Measurements from ENCODE around the gene NCAM2. TPM values are rescaled to one million over a fixed set of nuclear protein-coding genes. Genes with fewer than 3 reads are reported as not detected.
A peak's percentile ranks its signal among the peaks of the same experiment; 100 is the strongest.

NCAM2 gene
- total RNA-seq, result not detected

DNA sequence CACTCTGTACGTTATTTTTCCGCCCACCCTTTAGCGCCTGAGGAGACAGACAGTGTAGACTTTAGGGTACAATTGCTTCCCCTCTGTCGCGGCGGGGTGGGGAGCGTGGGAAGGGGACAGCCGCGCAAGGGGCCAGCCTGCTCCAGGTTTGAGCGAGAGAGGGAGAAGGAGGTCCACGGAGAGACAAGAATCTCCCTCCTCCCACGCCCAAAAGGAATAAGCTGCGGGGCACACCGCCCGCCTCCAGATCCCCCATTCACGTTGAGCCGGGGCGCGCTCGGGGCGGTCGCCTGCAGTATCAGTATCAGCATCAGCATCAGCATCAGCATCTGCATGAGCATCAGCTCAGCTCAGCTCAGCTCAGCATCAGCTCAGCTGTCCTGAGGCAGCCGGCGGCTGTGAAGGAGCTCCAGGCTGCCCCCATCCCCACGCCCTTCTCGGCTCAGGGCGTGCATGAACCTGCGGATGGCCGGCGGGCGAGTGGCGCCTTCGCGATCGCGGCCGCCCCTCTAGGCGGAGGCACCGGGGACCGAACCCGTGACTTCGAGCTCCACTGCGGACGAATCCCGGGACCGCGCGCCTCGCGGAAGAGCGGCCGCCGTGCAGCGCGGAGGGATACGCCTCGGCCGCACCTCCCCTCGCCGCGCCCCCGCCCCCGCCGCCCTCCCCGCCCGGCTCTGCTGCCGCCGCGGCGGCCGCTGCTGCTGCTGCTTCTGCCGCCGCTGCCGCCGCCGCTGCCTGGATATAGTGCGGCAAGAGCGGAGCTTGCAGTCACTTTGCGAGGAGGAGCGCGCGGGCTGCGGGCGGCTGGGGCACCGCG is at the start of gene NCAM2:
Gene NCAM2 (plus strand): TSS at position 774 of the 820 bp plus-strand sequence.
- peak; percentile 71 for ATAC-seq

DNA sequence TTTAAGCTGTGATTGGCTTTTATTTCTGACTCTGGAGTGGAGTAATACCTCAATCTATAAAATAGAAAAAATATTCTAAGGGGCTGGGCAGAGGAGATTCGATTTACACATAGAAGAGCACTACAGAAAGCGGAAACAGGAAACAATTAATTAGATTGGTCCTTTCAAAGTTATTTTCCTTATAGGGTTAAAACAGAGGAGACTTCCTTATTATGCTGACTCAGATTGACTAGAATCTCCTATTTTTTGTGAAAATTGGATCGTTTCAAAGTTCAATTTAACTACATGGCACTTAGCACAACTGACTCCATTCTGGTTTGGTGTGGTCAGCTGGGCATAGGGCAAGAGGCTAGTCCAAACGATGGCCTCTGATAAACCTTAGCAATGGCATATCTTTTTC is 48.3 kb upstream of the NCAM2 start:
- no peak for ATAC-seq

DNA sequence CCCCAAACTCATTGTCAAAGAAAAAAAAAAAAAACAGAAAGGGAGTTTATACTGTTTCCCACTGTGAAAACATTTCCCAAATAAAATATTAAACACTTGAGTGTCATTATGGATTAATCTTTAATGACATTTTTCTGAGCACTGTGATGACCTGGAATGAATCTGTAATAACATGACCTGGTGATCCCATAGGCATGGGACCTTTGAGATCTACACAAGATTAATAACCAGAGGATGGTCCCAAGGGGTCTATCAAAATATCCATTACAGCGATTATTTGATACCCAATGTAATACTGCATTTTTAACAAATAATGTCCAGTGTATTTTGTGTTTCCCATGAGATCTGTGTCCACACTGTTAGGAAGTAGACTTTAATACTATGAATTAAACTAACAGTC is 32.4 kb upstream of the NCAM2 start:
- ATAC-seq, result no peak

DNA sequence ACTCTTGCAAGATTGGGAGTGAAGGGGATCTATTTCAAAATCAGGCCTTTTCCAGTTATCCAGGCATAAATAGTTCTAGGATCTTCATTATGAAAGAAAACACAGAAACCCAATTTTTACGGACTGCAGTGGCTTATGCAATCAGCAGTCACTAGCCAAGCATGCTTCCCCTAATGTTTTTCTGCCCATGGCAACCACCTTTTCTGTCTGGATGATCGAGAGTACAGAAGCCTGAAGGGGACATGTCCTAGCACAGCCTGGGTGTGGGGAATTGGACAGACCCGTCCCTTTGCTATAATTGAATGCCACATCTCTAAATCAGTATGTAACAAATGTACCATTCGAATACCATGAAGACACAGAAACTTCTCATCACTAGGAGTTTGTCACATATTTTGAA is 29.8 kb upstream of the NCAM2 start:
- ATAC-seq, result no peak

DNA sequence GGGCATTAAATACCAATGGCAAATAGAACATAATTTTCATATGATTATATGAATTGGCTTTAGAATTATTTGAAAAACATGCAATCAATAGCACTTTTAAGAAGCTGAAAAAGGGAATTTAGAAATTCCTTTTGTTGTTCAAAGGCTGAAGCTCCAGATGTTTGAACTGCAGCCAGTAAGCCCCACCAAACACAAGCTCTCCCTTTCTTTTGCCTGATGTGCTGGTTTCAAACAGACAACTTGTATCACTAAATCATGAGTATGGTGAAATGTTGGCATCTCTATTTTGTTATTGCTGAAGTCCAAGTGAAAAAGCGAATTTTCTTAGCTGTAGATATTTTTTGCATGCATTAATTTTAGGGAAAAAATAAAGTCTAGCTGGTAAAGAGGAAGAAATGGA is 27.5 kb upstream of the NCAM2 start:
- no peak for ATAC-seq

DNA sequence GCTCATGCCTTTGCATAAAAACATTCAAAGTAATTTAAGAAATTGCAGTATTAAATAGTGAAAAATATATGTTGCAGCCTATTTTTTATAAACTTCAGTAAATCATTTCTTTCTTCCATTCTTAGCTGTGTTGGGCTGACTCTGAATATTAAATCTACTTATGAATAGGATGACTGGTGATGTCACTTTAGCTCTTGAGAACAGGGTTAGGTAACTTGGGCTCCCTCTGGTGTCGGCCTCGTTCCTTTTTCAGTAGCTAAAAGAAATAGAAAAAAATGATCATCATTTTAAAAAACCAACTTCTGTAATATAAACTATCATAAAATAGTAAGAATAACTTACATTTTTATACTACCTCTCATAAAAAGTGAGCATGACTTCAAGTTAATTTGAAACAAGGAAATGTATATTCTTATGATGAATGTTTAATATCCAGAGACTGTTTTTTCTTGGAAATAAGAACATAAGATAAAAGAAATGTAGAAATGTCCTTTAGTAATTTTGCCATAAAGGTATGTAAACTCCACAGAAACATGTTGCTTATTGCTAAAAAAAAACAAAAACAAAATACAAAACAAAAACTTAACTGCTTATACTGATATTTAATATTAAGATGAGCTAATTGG is 26.8 kb upstream of the NCAM2 start:
- ATAC-seq, result no peak

DNA sequence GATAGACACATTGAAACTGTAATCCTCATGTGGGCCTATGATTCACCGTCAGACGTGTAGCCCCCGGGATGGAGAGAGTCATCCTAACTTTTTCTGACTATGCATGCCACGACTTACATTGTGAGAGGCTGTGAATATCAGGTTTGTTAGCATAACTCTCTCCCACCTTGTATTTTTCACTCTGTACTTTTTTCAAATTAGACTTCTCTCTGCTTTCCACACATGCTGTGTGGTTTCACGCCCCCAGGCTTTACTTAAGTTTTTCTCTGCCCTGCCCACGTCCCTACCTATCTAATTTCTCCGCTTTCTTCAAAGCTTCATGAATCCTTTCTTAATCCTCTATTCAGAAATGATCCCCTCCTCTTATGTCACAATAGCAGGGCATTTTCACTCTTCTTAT is 3.4 kb upstream of the NCAM2 start:
- no peak for ATAC-seq

DNA sequence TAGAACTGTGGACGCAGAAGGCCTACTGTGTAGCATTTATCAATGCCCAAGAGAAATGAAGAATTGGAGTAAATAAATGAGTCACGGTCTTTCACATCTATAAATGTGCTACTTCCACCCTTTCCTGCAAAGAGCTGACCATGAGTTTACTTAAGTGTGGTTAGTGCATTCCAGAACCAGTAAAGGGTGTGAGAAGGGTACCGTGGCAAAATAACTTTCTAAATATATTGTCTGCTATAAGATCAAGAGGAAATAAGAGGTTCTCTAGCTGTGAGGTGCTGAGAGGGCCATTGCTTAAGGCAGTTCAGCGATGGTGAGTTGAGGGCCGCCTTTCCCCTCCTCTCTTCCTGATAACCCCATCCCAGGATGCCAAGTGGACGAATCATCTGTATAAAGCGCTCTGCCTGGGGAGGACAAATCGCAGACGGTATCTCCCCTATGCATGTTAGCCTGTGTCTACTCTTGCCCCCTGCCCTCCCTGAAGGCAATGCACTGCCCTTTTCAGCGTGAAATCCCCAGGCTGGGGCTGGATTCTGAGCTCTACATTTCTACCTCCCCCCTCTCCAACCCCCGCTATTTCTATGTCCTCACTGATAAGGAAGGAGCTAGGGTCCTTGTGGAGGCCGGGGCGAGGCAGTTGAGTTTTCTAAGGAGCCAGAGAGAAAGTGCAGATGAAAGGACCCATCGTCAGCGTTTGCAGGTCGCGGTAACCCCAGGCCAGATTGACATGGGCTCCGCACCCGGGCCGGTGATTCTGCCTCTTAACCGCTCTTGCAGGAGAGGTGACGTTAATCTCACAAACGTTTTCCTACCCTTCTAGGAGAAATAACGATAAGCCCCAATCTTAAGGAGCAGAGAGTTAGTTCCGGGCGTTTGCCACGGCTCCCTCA is 1.5 kb upstream of the NCAM2 start:
- ATAC-seq, result no peak

DNA sequence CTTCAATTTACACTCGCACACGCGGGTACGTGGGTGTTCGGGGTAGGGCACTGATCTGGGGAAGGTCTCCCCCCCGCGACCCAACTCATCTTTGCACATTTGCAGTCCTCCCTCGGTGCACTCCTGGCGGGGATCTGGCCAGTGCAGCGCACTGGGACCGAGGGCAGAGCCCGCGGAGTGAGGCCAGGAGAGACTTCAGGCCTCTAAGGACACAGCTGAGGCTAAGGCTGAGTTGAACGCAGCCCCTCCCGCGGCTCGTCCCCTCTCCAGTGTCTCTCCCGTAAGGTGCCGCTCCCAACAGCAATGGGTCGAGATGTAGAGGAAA is 936 bp upstream of the NCAM2 start:
- ATAC-seq, result no peak

DNA sequence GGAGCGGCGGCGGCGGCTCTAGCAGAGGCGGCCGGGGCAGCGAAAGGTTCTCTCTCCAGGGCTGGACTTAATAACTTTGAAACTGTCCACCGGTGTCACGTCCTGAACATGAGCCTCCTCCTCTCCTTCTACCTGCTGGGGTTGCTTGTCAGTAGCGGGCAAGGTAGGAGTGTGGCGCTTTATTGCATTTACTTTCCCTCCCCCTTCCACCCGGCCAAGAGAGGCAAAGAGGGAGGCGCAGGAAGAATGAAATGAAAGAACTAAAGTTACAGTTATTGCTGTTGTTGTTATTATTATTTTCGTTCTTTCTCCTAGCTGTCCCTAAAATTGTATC is 214 bp downstream of the NCAM2 start:
- ATAC-seq, result no peak

DNA sequence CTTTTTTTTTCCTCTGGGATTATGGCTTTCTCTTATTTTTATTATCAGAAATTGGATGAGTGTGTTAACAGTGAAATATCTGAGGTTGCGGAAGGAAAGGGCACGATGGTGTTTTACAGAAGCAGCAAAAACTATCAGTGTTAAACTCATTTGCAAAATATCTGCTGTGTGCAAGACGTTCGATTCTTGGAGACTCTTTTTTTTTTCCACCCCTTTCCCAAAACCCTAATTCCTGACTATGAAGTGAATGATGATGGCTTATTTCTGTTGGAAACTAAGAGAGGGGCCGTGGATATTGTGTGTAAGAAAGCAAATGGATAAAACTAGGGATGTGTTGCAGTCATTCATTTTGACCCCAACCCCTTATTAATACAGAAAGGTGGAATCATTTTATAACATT is 677 bp downstream of the NCAM2 start:
- no peak for ATAC-seq

DNA sequence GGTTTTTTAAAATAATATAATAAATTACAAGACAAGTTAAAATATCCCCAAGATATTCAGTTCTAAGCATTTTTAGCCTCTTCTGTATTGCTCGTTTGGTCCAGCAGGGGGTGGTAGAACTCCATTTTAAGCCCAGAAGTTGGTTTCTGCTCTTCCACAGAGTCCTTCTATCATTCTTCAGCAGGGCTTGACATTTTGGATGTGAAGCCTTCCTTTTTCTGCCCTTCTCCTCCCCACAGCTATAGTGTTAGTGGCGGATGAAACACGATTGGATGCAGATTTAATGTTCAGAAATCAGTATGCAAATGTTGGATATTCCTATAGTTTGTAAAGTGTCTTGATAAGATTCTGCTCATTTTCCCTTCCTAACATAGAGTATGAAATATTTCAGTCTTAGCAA is 1.4 kb downstream of the NCAM2 start:
- ATAC-seq, result no peak

DNA sequence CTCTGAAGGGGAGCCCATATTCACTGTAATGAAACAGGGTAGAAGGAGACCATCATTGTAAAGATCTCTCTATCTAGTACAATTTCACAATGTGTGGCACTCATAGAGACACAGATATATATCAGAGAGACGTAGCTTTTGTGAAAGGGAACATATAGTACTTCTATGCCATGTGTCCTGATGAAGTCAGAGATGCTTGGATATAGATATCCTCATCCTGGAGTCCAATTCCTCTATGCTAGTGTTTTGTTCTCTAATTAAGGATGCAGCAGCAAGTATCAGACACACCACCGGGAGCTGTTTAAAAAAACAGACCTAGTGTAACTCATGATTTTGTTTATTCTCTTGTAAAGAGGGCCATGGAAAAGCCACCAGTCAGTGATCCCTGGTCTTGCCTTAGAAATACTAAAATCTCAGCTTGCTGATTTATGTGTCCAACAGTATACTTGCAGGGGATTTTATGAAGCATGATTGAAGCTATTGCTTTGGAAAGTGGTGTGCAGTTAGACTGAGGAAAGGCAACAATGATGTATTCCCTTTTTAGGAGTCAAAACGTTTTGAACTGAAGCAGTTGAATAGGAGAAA is 2.5 kb downstream of the NCAM2 start:
- ATAC-seq, result no peak

DNA sequence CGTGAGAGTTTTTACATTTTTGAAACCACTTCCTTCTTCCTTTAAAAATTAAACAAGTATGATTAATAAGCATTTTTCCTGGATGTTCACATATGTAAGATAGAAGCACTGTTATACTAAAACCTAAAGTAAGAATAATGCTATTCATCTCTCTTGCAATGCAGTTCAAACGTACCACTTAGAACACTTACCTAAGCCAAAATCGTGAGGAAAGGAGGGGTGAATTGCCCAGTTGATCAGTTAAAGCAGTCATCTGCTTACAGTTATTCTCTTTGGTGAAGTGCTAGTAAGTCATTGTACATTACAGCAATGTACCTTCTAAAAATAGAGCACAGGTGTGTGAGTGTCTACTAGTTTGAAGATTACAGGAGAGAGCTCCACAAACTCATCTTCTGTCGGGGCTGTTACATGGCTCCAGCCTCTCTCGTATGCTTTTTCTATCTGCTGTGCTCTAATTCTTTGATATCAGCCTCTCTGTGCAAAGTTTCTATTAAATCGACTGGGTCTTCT is 3.4 kb downstream of the NCAM2 start:
- no peak for ATAC-seq

DNA sequence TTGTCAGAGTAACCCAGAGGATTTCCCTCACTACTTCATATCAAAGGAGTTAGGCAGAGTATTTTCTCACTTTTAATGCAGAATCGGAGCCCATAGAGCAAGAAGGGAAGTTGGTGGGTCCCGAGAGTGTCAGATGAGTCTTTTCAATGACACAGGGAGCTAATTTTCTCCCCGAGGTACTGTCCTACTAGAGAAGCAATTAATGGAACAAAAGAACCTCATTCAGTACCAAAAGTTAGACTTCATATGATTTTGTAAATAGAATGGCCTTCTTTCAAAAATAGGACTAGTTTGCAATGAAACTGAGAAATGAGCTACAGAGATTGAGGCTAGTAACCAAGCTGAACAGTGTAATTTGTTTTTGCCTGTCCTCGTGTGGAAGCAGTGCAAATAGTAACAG is 3.9 kb downstream of the NCAM2 start:
- ATAC-seq, result no peak

DNA sequence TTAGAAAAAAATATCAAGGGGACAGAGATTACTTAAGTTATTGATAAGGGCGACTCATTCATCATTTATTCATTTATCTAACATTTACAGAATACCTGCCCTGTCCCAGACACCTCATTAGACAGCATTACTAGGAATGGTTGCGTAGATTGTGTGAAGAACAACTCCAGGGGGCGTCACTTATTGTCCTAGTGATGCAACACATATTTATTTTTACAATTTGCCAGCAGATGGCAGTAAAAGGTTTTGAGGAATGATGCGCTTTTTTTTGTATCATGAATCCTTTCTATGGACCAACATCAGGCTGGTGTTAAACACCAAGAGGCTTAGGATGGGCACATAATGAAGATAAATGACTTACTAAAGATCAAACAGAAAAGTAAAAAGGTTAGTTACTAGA is 5.5 kb downstream of the NCAM2 start:
- no peak for ATAC-seq

DNA sequence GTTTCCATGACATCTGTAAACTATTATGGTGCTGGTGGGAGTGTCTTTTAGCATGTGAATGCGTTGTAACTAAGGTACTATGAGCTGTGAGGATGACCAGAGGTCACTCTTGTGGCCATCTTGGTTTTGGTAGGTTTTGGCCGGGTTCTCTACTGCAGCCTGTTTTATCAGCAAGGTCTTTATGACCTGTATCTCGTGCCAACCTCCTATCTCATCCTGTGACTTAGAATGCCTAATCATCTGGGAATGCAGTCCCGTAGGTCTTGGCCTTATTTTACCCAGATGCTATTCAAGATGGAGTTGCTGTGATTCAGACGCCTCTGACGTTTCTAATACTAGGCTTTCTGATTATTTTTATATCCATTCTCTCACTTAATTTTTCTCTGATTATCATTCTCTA is 9.4 kb downstream of the NCAM2 start:
- ATAC-seq, result no peak

DNA sequence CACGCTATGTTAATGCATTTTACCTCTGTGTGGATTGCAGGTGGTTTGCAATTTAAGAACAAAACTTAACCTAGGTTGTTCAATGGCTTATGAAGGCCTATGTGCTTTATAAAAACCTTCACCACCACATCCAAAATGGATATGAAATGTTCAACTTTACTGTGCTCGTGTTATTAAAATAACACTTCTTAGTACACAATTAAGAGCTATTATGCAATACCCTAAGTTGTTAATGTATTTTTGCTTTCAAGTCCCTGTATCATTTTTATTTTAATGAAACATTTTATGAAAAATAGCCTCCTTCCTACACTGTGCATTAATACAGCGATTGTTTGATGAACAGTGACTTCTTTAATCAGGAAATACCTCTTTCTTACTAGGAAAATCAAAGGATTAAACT is 12.0 kb downstream of the NCAM2 start:
- no peak for ATAC-seq

DNA sequence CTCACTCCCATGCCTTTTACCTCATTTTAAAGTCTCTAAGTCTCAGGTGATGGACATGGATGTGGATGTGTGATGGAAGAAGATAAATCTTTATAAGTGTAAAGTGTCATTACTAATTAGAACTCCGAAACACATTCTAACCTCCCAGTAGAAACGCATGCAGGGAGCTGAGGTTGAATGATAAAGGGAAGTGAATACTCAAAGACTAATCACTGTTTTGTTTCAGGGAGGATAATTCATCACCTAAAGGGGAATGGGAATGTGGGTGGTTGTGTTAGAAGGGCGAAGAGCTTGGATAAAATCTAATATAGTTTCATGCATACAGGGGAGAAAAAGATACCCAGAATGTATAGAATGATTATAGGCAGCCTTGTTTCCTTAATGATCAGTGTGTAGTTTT is 12.5 kb downstream of the NCAM2 start:
- ATAC-seq, result no peak

DNA sequence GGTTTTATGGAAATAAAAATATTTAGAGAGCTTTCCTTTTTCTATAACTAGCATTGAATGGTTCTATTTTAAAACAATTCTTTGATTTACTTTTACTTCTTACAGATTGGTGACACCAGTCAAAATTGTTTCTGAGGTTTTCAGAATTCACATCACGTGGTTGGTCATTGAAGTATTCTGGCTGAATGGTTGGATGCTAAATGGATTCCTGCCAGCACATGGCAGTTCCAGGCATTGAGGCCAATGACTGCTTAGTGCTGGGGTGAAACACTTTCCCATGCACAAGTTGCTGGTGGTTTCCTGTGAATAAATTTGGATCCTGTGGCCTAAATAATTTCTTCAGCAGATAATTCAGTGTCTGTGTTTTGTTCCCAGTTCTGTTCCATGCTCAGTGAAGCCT is 20.6 kb downstream of the NCAM2 start:
- ATAC-seq, result no peak

DNA sequence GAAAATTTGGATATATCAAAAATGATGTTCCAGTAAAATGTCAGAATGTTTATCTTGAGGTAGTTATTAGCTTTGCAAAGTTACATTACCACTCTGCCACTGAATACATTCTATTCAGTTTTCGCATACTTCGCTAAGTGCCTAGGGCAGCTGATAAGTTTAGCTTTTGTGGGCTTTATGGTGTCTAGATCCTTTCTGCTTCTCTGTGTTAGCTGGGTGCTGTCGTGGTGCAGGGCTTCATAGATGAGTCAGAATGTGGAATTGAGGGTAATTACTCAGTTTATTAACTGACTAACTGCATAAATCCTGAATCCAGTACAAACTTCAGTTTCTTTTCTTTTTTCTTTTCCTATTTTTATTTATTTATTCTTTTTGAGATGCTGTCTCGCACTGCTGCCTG is 21.5 kb downstream of the NCAM2 start:
- ATAC-seq, result no peak

DNA sequence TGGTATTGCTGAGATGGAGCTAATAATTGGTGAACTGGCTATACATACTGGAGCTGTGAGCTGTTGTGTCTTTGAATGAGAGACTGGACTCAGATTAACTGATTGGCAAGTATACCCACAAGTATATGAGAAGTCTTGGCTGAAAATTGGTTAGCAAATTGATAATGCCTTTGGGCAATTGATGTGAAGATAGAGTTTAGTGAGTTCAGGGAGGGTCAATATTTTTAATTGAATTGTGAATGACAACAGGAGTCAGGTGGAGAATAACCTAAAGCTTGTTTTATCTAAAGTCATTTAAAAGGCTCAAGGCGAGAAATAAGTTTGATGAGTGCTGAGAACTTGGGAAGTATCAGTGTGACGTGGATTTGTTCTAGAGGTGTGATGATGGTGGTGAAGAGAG is 27.5 kb downstream of the NCAM2 start:
- ATAC-seq, result no peak

DNA sequence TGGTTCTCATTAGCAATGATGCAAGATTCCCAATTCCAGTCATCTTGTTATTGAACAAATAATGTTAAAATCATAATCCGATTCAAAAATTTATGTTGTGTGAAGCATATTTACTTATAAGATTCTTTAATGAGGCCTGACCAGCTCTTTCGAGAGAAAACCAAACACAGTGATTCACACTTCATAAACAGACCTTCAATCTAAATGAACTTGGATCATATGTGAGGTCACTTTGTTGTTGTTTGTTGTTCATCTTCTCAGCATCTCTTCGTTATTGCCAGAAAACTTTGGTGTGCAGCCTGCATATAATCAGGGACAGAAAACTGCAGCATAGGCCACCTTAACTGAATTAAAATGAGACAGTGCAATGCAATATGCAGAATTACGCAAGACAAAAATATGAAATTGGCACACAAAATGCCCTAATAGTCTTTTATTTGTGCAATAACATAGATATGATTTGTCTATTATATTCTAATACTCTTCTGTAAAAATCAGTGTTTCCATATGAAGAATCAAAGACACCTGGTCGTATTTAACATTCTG is 30.1 kb downstream of the NCAM2 start:
- no peak for ATAC-seq
